GM23338 (cell line): ENCODE measurements around the gene IGF1R. TPM values are rescaled to one million over a fixed set of nuclear protein-coding genes. Genes with fewer than 3 reads are reported as not detected.
A peak's percentile ranks its signal among the peaks of the same experiment; 100 is the strongest.

Experiments used
- ATAC-seq: fragments of 200-7000 bp; cut with Tn5 transposase; 3 replicates; pipeline ENCODE4 v1.9.1; 2020
- DNase-seq: peaks from one replicate; pipeline ENCODE4 v3.0.0-alpha.2; 2015; ENCODE audit warnings: low spot score
- H2AFZ ChIP-seq: fragments of 200-600 bp; sonication (generic); 2 replicates; pipeline ENCODE4 v1.8.0; 2016; ENCODE audit warnings: antibody characterized with exemption, mild to moderate bottlenecking, moderate library complexity
- H3F3A ChIP-seq: fragments of 200-600 bp; sonication (generic); replicated peaks from 2 replicates; pipeline ENCODE4 v1.8.0; 2017; ENCODE audit warnings: antibody characterized with exemption, mixed run types, low read depth
- H3K27ac ChIP-seq: fragments of 200-600 bp; sonication (generic); 2 replicates; pipeline ENCODE4 v1.6.1; 2016; ENCODE audit warnings: low read depth
- H3K27me3 ChIP-seq: fragments of 200-600 bp; sonication (generic); 2 replicates; pipeline ENCODE4 v1.8.0; 2016; ENCODE audit warnings: mild to moderate bottlenecking, mixed run types, moderate library complexity; ENCODE audit not compliant: insufficient read depth
- H3K36me3 ChIP-seq: fragments of 200-600 bp; sonication (generic); 2 replicates; pipeline ENCODE4 v1.8.0; 2016; ENCODE audit warnings: mild to moderate bottlenecking; ENCODE audit not compliant: insufficient read depth
- H3K4me1 ChIP-seq: fragments of 200-600 bp; sonication (generic); 2 replicates; pipeline ENCODE4 v1.8.0; 2016; ENCODE audit warnings: mild to moderate bottlenecking, moderate library complexity; ENCODE audit not compliant: insufficient read depth
- H3K4me2 ChIP-seq: fragments of 200-600 bp; sonication (generic); 2 replicates; pipeline ENCODE4 v1.7.1; 2017; ENCODE audit warnings: mixed run types
- H3K4me3 ChIP-seq: fragments of 200-600 bp; sonication (generic); 2 replicates; pipeline ENCODE4 v1.6.1; 2016; ENCODE audit warnings: mixed run types
- H3K79me2 ChIP-seq: fragments of 200-600 bp; sonication (generic); replicated peaks from 2 replicates; pipeline ENCODE4 v1.8.0; 2017; ENCODE audit warnings: mild to moderate bottlenecking; ENCODE audit not compliant: insufficient read depth
- H3K9me2 ChIP-seq: fragments of 200-600 bp; sonication (generic); 2 replicates; pipeline ENCODE4 v1.8.0; 2017; ENCODE audit not compliant: insufficient read depth
- H4K20me1 ChIP-seq: fragments of 200-600 bp; sonication (generic); replicated peaks from 2 replicates; pipeline ENCODE4 v1.8.0; 2017; ENCODE audit warnings: mild to moderate bottlenecking; ENCODE audit not compliant: insufficient read depth
- H3K27ac Mint-ChIP-seq: 2 replicates; pipeline ENCODE4 v1.8.0; 2020; ENCODE audit warnings: inconsistent platforms, mild to moderate bottlenecking, moderate library complexity, mixed read lengths
- H3K27me3 Mint-ChIP-seq: 3 replicates; pipeline ENCODE4 v1.8.0; 2022; ENCODE audit warnings: low read depth, mild to moderate bottlenecking, moderate library complexity, mixed read lengths, inconsistent platforms; ENCODE audit not compliant: insufficient read depth, poor library complexity
- H3K36me3 Mint-ChIP-seq: 3 replicates; pipeline ENCODE4 v1.8.0; 2021; ENCODE audit warnings: low read depth, mild to moderate bottlenecking, inconsistent platforms, moderate library complexity, mixed read lengths
- H3K4me1 Mint-ChIP-seq: 3 replicates; pipeline ENCODE4 v1.8.0; 2020; ENCODE audit warnings: mild to moderate bottlenecking, inconsistent platforms, mixed read lengths
- H3K4me3 Mint-ChIP-seq: 3 replicates; pipeline ENCODE4 v1.8.0; 2021; ENCODE audit warnings: moderate library complexity, mild to moderate bottlenecking, inconsistent platforms, mixed read lengths
- H3K9me3 Mint-ChIP-seq: 3 replicates; pipeline ENCODE4 v1.8.0; 2020; ENCODE audit warnings: moderate library complexity, mild to moderate bottlenecking, inconsistent platforms, mixed read lengths
- ETS1 ChIP-seq: IDR thresholded peaks from 2 replicates; pipeline ENCODE4 v1.6.1; 2016; ENCODE audit warnings: antibody characterized with exemption
- JUNB ChIP-seq: IDR thresholded peaks from one replicate; pipeline ENCODE4 v1.6.1; 2016; ENCODE audit warnings: antibody characterized with exemption; ENCODE audit not compliant: unreplicated experiment
- REST ChIP-seq: IDR thresholded peaks from one replicate; pipeline ENCODE4 v1.6.1; 2018; ENCODE audit warnings: antibody characterized with exemption; ENCODE audit not compliant: unreplicated experiment
- ZNF114 ChIP-seq: fragments of 250-450 bp; sonication (Bioruptor Pico); IDR thresholded peaks from 2 replicates; pipeline ENCODE4 v1.5.0; 2020; ENCODE audit warnings: mild to moderate bottlenecking, moderate library complexity
- ZNF331 ChIP-seq: fragments of 250-450 bp; sonication (Bioruptor Pico); IDR thresholded peaks from 2 replicates; pipeline ENCODE4 v1.5.0; 2020; ENCODE audit warnings: low read depth, mild to moderate bottlenecking, moderate library complexity
- polyA plus RNA-seq: library from polyadenylated mRNA; unstranded; fragments of >200 nt; fragmentation: Nextera tagmentation; extraction: Ambion mirVana; gene quantifications from 2 replicates; pipeline ENCODE4 v1.2.1, GENCODE V29; 2016
- total RNA-seq: library from RNA; depleted of rRNA; stranded (reverse); fragments of >200 nt; shearing (Covaris generic); gene quantifications from 2 replicates; pipeline ENCODE4 v1.2.3, GENCODE V29; 2014

IGF1R gene
- total and polyA plus RNA-seq, 2 experiments from 2014 or later = 20.4 to 92.2 TPM

DNA sequence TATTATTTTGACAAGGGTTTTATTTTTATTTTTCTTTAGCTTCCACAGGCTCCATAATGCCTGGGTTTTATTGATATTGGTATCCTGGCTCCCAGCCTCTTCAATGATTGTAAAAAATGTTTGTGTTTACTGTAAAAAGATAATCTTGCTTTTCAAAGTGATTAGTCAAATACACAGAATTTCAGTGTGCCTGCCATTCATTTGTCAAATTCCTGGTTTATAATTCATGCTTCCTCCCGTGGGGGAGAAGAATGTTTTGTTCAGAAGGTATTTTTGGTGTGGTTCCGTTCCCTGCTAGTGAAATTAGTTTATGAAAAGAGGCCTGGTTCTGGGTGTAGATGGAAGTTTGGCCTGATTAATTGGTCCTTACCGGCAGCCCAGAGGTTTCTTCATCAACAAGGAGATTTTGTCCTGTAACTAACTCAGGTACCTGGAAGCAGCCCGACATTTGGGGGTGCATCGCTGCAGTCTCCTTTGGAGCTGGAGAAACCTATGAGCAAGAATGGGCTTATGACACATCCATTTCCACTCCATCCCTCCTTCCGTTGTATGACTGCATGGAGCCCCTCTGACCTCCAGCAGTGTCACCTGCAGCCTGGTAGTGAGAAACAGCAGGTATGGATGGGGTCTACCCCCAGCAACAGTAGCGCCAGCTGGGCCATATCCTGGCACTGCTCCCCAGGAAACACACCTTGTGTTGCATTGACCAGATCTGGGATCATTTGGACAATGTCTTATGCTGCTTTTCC, 257.8 kb downstream of the IGF1R start (continued):
- no peak for TF ChIP-seq REST
- TF ChIP-seq ETS1 = no peak
- TF ChIP-seq ZNF114 (CRISPR knock-in tag) = no peak
- no peak for TF ChIP-seq JUNB
- TF ChIP-seq ZNF331 (CRISPR knock-in tag) = no peak

DNA sequence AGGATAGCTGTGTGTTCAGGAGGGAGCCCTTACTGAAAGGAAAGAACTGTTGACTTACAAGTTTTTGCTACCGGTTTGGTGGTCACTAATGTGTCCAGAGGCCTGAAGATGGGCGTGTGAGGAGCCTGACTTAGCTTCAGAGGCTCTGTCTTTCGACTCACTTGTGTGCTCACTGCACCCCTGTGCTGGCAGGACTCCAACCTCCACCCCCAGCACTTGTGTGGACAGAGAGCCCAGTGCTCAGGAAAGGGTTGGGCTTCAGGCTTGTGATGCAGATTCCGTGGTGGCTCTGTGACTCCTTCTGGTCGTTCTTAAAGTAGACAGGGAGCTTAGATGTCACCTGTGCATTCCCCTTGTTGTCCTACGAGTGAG, 258.4 kb downstream of the IGF1R start:
- peaks cover 12% of the 10 kb centered on the region; the same call in 1 of the 2 replicates for H3K36me3 ChIP-seq
- H3K4me1 Mint-ChIP-seq = peaks cover 21% of the 10 kb centered on the region

More for the DNA sequence above, 258.4 kb downstream of the IGF1R start:
- ATAC-seq (peak; percentile 27; the same call in 2 of the 3 replicates), DNase-seq (no peak)
- Mint-ChIP-seq H3K27ac (peak overlapping the region; percentile 82; the same call in 1 of the 2 replicates), H3K27me3 (no peaks in the 10 kb centered on the region), H3K36me3 (peaks cover 37% of the 10 kb centered on the region), H3K4me3 (no peak overlapping the region), H3K9me3 (0 out of 3 replicates have a peak, but pooled peaks cover 2% of the 10 kb centered on the region)
- H3K79me2 ChIP-seq = peaks cover 48% of the 10 kb centered on the region
- H3K4me2 ChIP-seq = no peak overlapping the region
- H2AFZ ChIP-seq = no peak overlapping the region
- no peaks in the 10 kb centered on the region for H3K27me3 ChIP-seq
- peaks cover 27% of the 10 kb centered on the region; the same call in 1 of the 2 replicates for H4K20me1 ChIP-seq
- H3F3A ChIP-seq = no peaks in the 10 kb centered on the region; the same call in 1 of the 2 replicates
- H3K4me3 ChIP-seq = no peak overlapping the region
- no peaks in the 10 kb centered on the region for H3K9me2 ChIP-seq
- H3K4me1 ChIP-seq = peaks cover 6% of the 10 kb centered on the region
- no peak overlapping the region for H3K27ac ChIP-seq
- no peak for TF ChIP-seq ETS1
